ENCODE measurements around the gene UMPS. TPM values are rescaled to one million over a fixed set of nuclear protein-coding genes. Genes with fewer than 3 reads are reported as not detected.

UMPS gene
- total RNA-seq, 1 experiment from 2014 or later: 45.4 TPM

DNA sequence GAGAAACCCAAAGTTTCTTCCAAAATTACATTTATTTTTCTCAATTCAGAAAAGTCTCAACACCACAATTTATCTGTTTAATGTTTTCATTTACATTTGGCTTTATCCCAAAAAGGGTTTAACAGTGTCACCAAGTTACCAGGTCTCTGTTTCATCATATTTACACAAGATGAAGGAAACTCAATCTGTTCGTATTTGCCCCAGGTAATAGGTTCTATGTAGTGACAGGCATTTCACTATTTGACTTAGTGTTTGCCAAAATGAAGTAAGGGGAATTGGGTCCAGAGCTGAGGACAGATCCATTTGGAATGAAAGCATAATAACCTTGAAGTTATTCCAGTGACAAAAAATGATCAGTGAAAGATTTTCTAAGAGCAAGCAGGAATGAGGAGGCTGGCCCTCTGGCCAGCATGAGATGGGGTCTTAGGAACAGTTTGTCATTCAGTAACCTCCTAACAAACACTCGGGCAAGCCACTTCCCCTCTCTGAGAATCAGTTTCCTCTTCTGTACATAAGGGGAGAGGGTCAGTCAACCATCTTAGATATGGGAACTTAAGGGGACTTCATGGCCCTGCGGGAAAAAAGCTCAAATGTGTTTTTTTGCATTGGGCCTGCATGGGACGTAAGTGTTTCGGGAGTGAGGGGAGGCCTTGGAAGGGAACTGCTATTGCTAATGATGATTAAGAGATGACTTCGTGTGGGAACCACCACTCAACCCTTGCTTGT, 31.8 kb downstream of the UMPS start:
- no peak overlapping the region for H3K4me3 Mint-ChIP-seq
- no peaks in the 10 kb centered on the region for H3K27me3 Mint-ChIP-seq (ENCODE audit: low read depth)
- POLR2A ChIA-PET: no interaction called here
- H3K4me1 Mint-ChIP-seq: peaks cover 40% of the 10 kb centered on the region
- CTCF ChIA-PET: interaction anchor here (0.6 to 4.1 kb wide), 15 partner anchors 9 to 450 kb away, joined by 3 to 51 read pairs (median 9); partner anchors contain the start of gene SLC12A8
- DNase-seq (ENCODE audit: low spot score): no peak
- H3K36me3 Mint-ChIP-seq: peaks cover 43% of the 10 kb centered on the region
- TF ChIP-seq, protein P1, sequence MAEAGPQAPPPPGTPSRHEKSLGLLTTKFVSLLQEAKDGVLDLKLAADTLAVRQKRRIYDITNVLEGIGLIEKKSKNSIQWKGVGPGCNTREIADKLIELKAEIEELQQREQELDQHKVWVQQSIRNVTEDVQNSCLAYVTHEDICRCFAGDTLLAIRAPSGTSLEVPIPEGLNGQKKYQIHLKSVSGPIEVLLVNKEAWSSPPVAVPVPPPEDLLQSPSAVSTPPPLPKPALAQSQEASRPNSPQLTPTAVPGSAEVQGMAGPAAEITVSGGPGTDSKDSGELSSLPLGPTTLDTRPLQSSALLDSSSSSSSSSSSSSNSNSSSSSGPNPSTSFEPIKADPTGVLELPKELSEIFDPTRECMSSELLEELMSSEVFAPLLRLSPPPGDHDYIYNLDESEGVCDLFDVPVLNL (CRISPR knock-in tag; IDR thresholded peaks at IDR 0.05; ENCODE audit: borderline replicate concordance, low read depth): no peak
- TF ChIP-seq, protein P2, sequence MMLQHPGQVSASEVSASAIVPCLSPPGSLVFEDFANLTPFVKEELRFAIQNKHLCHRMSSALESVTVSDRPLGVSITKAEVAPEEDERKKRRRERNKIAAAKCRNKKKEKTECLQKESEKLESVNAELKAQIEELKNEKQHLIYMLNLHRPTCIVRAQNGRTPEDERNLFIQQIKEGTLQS (CRISPR knock-in tag; conservative IDR thresholded peaks at IDR 0.05): no peak
- TF ChIP-seq, protein P3, sequence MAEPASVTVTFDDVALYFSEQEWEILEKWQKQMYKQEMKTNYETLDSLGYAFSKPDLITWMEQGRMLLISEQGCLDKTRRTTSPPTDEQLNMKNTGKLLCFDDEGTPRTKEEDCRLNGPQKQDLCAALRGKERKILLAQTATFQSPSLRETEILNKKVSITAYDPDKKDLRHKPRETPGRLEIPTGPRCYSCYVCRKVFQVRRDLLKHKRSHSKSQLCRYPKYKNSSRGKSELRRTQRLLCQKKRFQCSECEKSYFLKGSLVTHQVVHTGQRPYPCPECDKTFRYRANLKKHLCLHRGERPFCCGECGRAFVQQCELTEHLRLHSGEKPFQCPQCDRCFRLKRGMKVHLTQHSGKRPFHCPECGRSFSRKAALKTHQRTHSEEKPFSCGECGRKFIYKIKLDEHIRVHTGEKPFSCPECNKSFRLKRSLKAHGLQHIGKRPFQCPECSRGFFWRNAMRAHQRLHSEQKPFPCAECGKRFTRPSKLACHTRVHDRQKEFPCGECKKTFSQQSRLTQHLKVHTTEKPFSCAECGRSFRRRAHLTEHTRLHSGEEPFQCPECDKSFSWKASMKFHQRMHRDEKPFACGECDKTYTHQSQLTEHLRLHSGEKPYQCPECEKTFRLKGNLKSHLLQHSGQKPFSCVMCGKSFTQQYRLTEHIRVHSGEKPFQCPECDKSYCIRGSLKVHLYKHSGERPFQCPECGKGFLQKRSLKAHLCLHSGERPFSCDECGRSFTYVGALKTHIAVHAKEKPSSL (CRISPR knock-in tag; conservative IDR thresholded peaks at IDR 0.05): no peak
- ATAC-seq: no peak
- no peaks in the 10 kb centered on the region for H3K9me3 Mint-ChIP-seq
- H3K27ac Mint-ChIP-seq: peak overlapping the region; percentile 47

DNA sequence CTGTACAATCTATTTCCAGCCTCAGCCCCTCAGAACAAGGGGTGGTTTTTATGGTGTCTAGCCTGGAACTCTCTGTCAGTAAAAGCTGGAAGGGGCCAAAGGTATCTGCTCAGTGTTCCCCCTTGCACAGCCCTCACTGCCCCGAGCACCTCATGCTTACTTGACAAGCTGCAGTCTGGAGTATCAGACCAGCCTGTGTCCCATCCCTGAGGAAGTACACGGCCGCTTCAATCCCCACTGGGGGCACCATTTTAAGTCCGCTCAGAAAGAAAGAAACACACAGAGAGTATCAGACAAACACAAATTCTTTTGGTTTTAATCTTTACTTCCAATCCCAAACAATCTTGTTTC, 32.4 kb downstream of the UMPS start:
- CTCF ChIA-PET: interaction anchor here (0.9 to 4.1 kb wide), 3 partner anchors 139 to 166 kb away, joined by 3 to 51 read pairs (median 13); no protein-coding TSS in a partner anchor

More for the DNA sequence above, 32.4 kb downstream of the UMPS start:
- H3K27ac Mint-ChIP-seq: peak overlapping the region; percentile 50; the same call in 1 of the 2 replicates
- H3K36me3 Mint-ChIP-seq: peaks cover 48% of the 10 kb centered on the region
- DNase-seq (ENCODE audit: low spot score) (no peak), ATAC-seq (no peak)
- TF ChIP-seq ZNF671 (CRISPR knock-in tag; IDR thresholded peaks at IDR 0.05) (no peak), NR1H2 (CRISPR knock-in tag; IDR thresholded peaks at IDR 0.05) (no peak), ZNF138 (CRISPR knock-in tag; conservative IDR thresholded peaks at IDR 0.05) (no peak), NR3C1 (CRISPR knock-in tag; conservative IDR thresholded peaks at IDR 0.05; ENCODE audit: low read depth) (no peak), GRHL2 (CRISPR knock-in tag; IDR thresholded peaks at IDR 0.05; ENCODE audit: insufficient replicate concordance, severe bottlenecking) (no peak), ZNF232 (CRISPR knock-in tag; IDR thresholded peaks at IDR 0.05) (no peak), NR2C2 (CRISPR knock-in tag; IDR thresholded peaks at IDR 0.05) (no peak), ZNF219 (CRISPR knock-in tag; IDR thresholded peaks at IDR 0.05; ENCODE audit: borderline replicate concordance) (no peak)
- TF ChIP-seq, protein P4, sequence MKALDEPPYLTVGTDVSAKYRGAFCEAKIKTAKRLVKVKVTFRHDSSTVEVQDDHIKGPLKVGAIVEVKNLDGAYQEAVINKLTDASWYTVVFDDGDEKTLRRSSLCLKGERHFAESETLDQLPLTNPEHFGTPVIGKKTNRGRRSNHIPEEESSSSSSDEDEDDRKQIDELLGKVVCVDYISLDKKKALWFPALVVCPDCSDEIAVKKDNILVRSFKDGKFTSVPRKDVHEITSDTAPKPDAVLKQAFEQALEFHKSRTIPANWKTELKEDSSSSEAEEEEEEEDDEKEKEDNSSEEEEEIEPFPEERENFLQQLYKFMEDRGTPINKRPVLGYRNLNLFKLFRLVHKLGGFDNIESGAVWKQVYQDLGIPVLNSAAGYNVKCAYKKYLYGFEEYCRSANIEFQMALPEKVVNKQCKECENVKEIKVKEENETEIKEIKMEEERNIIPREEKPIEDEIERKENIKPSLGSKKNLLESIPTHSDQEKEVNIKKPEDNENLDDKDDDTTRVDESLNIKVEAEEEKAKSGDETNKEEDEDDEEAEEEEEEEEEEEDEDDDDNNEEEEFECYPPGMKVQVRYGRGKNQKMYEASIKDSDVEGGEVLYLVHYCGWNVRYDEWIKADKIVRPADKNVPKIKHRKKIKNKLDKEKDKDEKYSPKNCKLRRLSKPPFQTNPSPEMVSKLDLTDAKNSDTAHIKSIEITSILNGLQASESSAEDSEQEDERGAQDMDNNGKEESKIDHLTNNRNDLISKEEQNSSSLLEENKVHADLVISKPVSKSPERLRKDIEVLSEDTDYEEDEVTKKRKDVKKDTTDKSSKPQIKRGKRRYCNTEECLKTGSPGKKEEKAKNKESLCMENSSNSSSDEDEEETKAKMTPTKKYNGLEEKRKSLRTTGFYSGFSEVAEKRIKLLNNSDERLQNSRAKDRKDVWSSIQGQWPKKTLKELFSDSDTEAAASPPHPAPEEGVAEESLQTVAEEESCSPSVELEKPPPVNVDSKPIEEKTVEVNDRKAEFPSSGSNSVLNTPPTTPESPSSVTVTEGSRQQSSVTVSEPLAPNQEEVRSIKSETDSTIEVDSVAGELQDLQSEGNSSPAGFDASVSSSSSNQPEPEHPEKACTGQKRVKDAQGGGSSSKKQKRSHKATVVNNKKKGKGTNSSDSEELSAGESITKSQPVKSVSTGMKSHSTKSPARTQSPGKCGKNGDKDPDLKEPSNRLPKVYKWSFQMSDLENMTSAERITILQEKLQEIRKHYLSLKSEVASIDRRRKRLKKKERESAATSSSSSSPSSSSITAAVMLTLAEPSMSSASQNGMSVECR (CRISPR knock-in tag; IDR thresholded peaks at IDR 0.05; ENCODE audit: borderline replicate concordance): no peak
- TF ChIP-seq, protein P5, sequence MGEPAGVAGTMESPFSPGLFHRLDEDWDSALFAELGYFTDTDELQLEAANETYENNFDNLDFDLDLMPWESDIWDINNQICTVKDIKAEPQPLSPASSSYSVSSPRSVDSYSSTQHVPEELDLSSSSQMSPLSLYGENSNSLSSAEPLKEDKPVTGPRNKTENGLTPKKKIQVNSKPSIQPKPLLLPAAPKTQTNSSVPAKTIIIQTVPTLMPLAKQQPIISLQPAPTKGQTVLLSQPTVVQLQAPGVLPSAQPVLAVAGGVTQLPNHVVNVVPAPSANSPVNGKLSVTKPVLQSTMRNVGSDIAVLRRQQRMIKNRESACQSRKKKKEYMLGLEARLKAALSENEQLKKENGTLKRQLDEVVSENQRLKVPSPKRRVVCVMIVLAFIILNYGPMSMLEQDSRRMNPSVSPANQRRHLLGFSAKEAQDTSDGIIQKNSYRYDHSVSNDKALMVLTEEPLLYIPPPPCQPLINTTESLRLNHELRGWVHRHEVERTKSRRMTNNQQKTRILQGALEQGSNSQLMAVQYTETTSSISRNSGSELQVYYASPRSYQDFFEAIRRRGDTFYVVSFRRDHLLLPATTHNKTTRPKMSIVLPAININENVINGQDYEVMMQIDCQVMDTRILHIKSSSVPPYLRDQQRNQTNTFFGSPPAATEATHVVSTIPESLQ (CRISPR knock-in tag; IDR thresholded peaks at IDR 0.05): no peak
- TF ChIP-seq, protein P6, sequence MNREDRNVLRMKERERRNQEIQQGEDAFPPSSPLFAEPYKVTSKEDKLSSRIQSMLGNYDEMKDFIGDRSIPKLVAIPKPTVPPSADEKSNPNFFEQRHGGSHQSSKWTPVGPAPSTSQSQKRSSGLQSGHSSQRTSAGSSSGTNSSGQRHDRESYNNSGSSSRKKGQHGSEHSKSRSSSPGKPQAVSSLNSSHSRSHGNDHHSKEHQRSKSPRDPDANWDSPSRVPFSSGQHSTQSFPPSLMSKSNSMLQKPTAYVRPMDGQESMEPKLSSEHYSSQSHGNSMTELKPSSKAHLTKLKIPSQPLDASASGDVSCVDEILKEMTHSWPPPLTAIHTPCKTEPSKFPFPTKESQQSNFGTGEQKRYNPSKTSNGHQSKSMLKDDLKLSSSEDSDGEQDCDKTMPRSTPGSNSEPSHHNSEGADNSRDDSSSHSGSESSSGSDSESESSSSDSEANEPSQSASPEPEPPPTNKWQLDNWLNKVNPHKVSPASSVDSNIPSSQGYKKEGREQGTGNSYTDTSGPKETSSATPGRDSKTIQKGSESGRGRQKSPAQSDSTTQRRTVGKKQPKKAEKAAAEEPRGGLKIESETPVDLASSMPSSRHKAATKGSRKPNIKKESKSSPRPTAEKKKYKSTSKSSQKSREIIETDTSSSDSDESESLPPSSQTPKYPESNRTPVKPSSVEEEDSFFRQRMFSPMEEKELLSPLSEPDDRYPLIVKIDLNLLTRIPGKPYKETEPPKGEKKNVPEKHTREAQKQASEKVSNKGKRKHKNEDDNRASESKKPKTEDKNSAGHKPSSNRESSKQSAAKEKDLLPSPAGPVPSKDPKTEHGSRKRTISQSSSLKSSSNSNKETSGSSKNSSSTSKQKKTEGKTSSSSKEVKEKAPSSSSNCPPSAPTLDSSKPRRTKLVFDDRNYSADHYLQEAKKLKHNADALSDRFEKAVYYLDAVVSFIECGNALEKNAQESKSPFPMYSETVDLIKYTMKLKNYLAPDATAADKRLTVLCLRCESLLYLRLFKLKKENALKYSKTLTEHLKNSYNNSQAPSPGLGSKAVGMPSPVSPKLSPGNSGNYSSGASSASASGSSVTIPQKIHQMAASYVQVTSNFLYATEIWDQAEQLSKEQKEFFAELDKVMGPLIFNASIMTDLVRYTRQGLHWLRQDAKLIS (CRISPR knock-in tag; IDR thresholded peaks at IDR 0.05; ENCODE audit: borderline replicate concordance): no peak
- peaks cover 35% of the 10 kb centered on the region for H3K4me1 Mint-ChIP-seq
- H3K4me3 Mint-ChIP-seq: no peak overlapping the region
- no peaks in the 10 kb centered on the region for H3K9me3 Mint-ChIP-seq
- H3K27me3 Mint-ChIP-seq (ENCODE audit: low read depth): no peaks in the 10 kb centered on the region
- POLR2A ChIA-PET: no interaction called here

Data from WTC11 (cell line).